Fibroblast of skin of right quadriceps (primary cell): ENCODE results near the gene SNN.

ENCODE experiments used
- DNase-seq: peaks from one replicate; pipeline ENCODE4 v3.0.0-alpha.2; 2013

SNN gene

GRCh38 chr16:11681976-11682654, 13.9 kb downstream of the SNN start:
- DNase-seq: no peak

- peak; percentile 92 for DNase-seq
These were observed 14.4 kb downstream of the SNN start for GRCh38 chr16:11682655-11683096.

GRCh38 chr16:11683145-11683544, 14.9 kb downstream of the SNN start:
- DNase-seq: no peak

GRCh38 chr16:11684231-11685025, 16.2 kb downstream of the SNN start:
- DNase-seq: no peak

- peak; percentile 61 for DNase-seq
These were observed 17.8 kb downstream of the SNN start for GRCh38 chr16:11685844-11686618.

GRCh38 chr16:11686713-11687380, 18.6 kb downstream of the SNN start:
- no peak for DNase-seq

GRCh38 chr16:11687601-11688519, 19.6 kb downstream of the SNN start:
- no peak for DNase-seq

GRCh38 chr16:11688520-11688886, 20.2 kb downstream of the SNN start:
- DNase-seq: no peak

GRCh38 chr16:11689031-11689840, 21.0 kb downstream of the SNN start:
- DNase-seq: no peak

- DNase-seq: no peak
These were observed 23.0 kb downstream of the SNN start for GRCh38 chr16:11691235-11691634.

- DNase-seq: no peak
These were observed 23.5 kb downstream of the SNN start for GRCh38 chr16:11691771-11692170.

GRCh38 chr16:11692171-11692570, 23.9 kb downstream of the SNN start:
- no peak for DNase-seq

- DNase-seq: no peak
These were observed 24.4 kb downstream of the SNN start for GRCh38 chr16:11692651-11693050.

- no peak for DNase-seq
These were observed 28.2 kb downstream of the SNN start for GRCh38 chr16:11696266-11697012.

GRCh38 chr16:11697319-11697718, 29.1 kb downstream of the SNN start:
- DNase-seq: no peak

- no peak for DNase-seq
These were observed 30.0 kb downstream of the SNN start for GRCh38 chr16:11698271-11698689.

- no peak for DNase-seq
These were observed 31.1 kb downstream of the SNN start for GRCh38 chr16:11699234-11699894.

GRCh38 chr16:11700264-11701029, 32.2 kb downstream of the SNN start:
- DNase-seq: no peak
